H1 (cell line): ENCODE results near the gene AMH. TPM values are rescaled to one million over a fixed set of nuclear protein-coding genes. Genes with fewer than 3 reads are reported as not detected.

Experiments
- CTCF ChIA-PET: fragments of 300-600 bp; sonication (Branson Sonifier 250); formaldehyde crosslinking; loops from one replicate; lab custom pipeline; 2021; ENCODE audit not compliant: partially characterized antibody; lab: Charles Lee
- POLR2A ChIA-PET: fragments of 300-600 bp; sonication (Branson Sonifier 250); formaldehyde crosslinking; loops from one replicate; lab custom pipeline; 2021; ENCODE audit warnings: inconsistent platforms; ENCODE audit not compliant: partially characterized antibody; lab: Charles Lee
- DNase-seq, 2 experiments: peaks; one replicate each; pipeline versions ENCODE4 v3.0.0 to v3.0.0-alpha.2; 2010 to 2022; ENCODE audit warnings: low spot score in 2 of 2, low read depth in 1 of 2, mixed read lengths in 1 of 2
- FAIRE-seq: peaks from 2 replicates; lab custom pipeline; 2011; peaks lifted over from hg19 to GRCh38; lab: Jason Lieb, UNC
- H2AFZ ChIP-seq: 2 replicates; pipeline ENCODE4 v1.8.1; 2012; ENCODE audit warnings: low read length, inconsistent platforms
- H2AK5ac ChIP-seq: 2 replicates; pipeline ENCODE4 v1.6.1; 2013; ENCODE audit warnings: low read depth, low read length
- H2BK120ac ChIP-seq: replicated peaks from 2 replicates; pipeline ENCODE3; 2013; ENCODE audit warnings: low read depth, low read length, inconsistent platforms
- H2BK12ac ChIP-seq: 2 replicates; pipeline ENCODE4 v1.6.1; 2013; ENCODE audit warnings: low read depth, low read length
- H2BK15ac ChIP-seq: 2 replicates; pipeline ENCODE4 v1.6.1; 2013; ENCODE audit warnings: low read length
- H2BK20ac ChIP-seq: 2 replicates; pipeline ENCODE4 v1.6.1; 2013; ENCODE audit warnings: low read length
- H2BK5ac ChIP-seq: 2 replicates; pipeline ENCODE4 v1.6.1; 2013; ENCODE audit warnings: low read depth, low read length
- H3K14ac ChIP-seq: 2 replicates; pipeline ENCODE4 v1.6.1; 2013; ENCODE audit warnings: inconsistent platforms; ENCODE audit not compliant: insufficient read length
- H3K18ac ChIP-seq: 2 replicates; pipeline ENCODE4 v1.6.1; 2013; ENCODE audit warnings: low read length; ENCODE audit errors: extremely low read depth
- H3K23ac ChIP-seq: 2 replicates; pipeline ENCODE4 v1.6.1; 2013; ENCODE audit warnings: inconsistent platforms; ENCODE audit not compliant: insufficient read length
- H3K23me2 ChIP-seq: 2 replicates; pipeline ENCODE4 v1.6.1; 2013; ENCODE audit warnings: low read depth, low read length
- H3K27ac ChIP-seq: 2 replicates; pipeline ENCODE4 v1.6.1; 2011; ENCODE audit warnings: low read depth, low read length, inconsistent platforms
- H3K27me3 ChIP-seq, 4 experiments: replicated peaks in 1 of 4; 1 replicate in 1 of 4; 2 replicates in 3 of 4; pipeline versions ENCODE4 v1.6.1 to v1.8.1; 2011 to 2013; ENCODE audit warnings: low read length in 3 of 4, mild to moderate bottlenecking in 3 of 4, inconsistent platforms in 2 of 4, mixed read lengths in 2 of 4, moderate library complexity in 1 of 4; ENCODE audit not compliant: control insufficient read depth in 3 of 4, insufficient read depth in 3 of 4; ENCODE audit errors: extremely low read depth in 1 of 4
- H3K36me3 ChIP-seq, 4 experiments: 2 replicates each; pipeline versions ENCODE4 v1.6.1 to v1.8.1; 2011 to 2013; ENCODE audit warnings: mild to moderate bottlenecking in 4 of 4, low read length in 3 of 4, moderate library complexity in 2 of 4, control low read depth in 1 of 4, inconsistent platforms in 1 of 4; ENCODE audit not compliant: insufficient read depth in 4 of 4, control insufficient read depth in 2 of 4
- H3K4ac ChIP-seq: replicated peaks from 2 replicates; pipeline ENCODE3; 2013; ENCODE audit warnings: low read length, low read depth, mixed read lengths, inconsistent platforms; ENCODE audit not compliant: insufficient read length
- H3K4me1 ChIP-seq, 4 experiments: replicated peaks in 1 of 4; 1 replicate in 1 of 4; 2 replicates in 3 of 4; pipeline versions ENCODE4 v1.6.1 to v1.8.1; 2011 to 2013; ENCODE audit warnings: low read length in 3 of 4, inconsistent platforms in 2 of 4, mixed read lengths in 1 of 4; ENCODE audit not compliant: insufficient read depth in 4 of 4, control insufficient read depth in 3 of 4
- H3K4me2 ChIP-seq, 2 experiments: 2 replicates each; pipeline versions ENCODE4 v1.6.1 to v1.8.1; 2011 to 2013; ENCODE audit warnings: low read depth in 2 of 2, low read length in 2 of 2, control low read depth in 1 of 2, inconsistent platforms in 1 of 2, mild to moderate bottlenecking in 1 of 2; ENCODE audit not compliant: insufficient read depth in 1 of 2
- H3K4me3 ChIP-seq, 4 experiments: fragments of 200-600, 300-600 bp in 1 of 4; sonication (generic), shearing (Covaris generic), sonication (Bioruptor Twin) in 1 of 4; 2 replicates each; pipeline versions ENCODE4 v1.5.1 to v1.8.1; 2011 to 2016; ENCODE audit warnings: low read length in 4 of 4, low read depth in 3 of 4, control low read depth in 2 of 4, inconsistent platforms in 2 of 4, mild to moderate bottlenecking in 2 of 4, mixed read lengths in 1 of 4, moderate library complexity in 1 of 4; ENCODE audit not compliant: insufficient read depth in 2 of 4; ENCODE audit errors: extremely low read depth in 1 of 4
- H3K56ac ChIP-seq: replicated peaks from 2 replicates; pipeline ENCODE3; 2013; ENCODE audit warnings: low read depth, mild to moderate bottlenecking, mixed read lengths, low read length, inconsistent platforms; ENCODE audit not compliant: insufficient read length
- H3K79me1 ChIP-seq: 2 replicates; pipeline ENCODE4 v1.6.1; 2013; ENCODE audit warnings: low read depth, low read length, control low read depth
- H3K79me2 ChIP-seq, 2 experiments: 2 replicates each; pipeline versions ENCODE4 v1.6.1 to v1.8.1; 2012 to 2013; ENCODE audit warnings: low read length in 2 of 2, mild to moderate bottlenecking in 2 of 2, inconsistent platforms in 1 of 2; ENCODE audit not compliant: insufficient read depth in 2 of 2, control insufficient read depth in 1 of 2
- H3K9ac ChIP-seq, 4 experiments: replicated peaks in 1 of 4; 1 replicate in 1 of 4; 2 replicates in 3 of 4; pipeline versions ENCODE4 v1.6.1 to v1.8.1; 2011 to 2013; ENCODE audit warnings: low read depth in 3 of 4, low read length in 3 of 4, control low read depth in 2 of 4, mild to moderate bottlenecking in 2 of 4, moderate library complexity in 2 of 4, inconsistent platforms in 1 of 4; ENCODE audit errors: extremely low read depth in 1 of 4
- H3K9me3 ChIP-seq, 2 experiments: 2 replicates each; pipeline versions ENCODE4 v1.6.1 to v1.8.1; 2012 to 2013; ENCODE audit warnings: mild to moderate bottlenecking in 2 of 2, moderate library complexity in 2 of 2, control low read depth in 1 of 2, inconsistent platforms in 1 of 2, low read depth in 1 of 2, low read length in 1 of 2, mixed read lengths in 1 of 2; ENCODE audit not compliant: insufficient read depth in 2 of 2
- H4K20me1 ChIP-seq, 2 experiments: replicated peaks in 1 of 2; 2 replicates each; pipeline versions ENCODE3 to v1.8.1; 2011 to 2013; ENCODE audit warnings: inconsistent platforms in 2 of 2, low read length in 2 of 2, mild to moderate bottlenecking in 1 of 2; ENCODE audit not compliant: insufficient read depth in 2 of 2, control insufficient read depth in 1 of 2
- H4K5ac ChIP-seq: 2 replicates; pipeline ENCODE4 v1.6.1; 2013; ENCODE audit warnings: low read length, low read depth, mixed read lengths, inconsistent platforms; ENCODE audit not compliant: insufficient read length
- H4K8ac ChIP-seq: 2 replicates; pipeline ENCODE4 v1.8.0; 2013; ENCODE audit warnings: mild to moderate bottlenecking, moderate library complexity, low read length, inconsistent platforms; ENCODE audit not compliant: insufficient read depth; ENCODE audit errors: extremely low read depth
- H4K91ac ChIP-seq: replicated peaks from 2 replicates; pipeline ENCODE3; 2013; ENCODE audit warnings: low read length, mixed read lengths, inconsistent platforms; ENCODE audit not compliant: insufficient read length
- MAFK ChIP-seq: IDR thresholded peaks from 2 replicates; pipeline ENCODE4 v1.6.1; 2012; ENCODE audit warnings: low read depth, mild to moderate bottlenecking, improper control_type of control experiment, low read length
- POU5F1 ChIP-seq: IDR thresholded peaks from 2 replicates; pipeline ENCODE4 v1.6.1; 2011; ENCODE audit warnings: low read depth, mild to moderate bottlenecking, low read length, moderate library complexity
- WGBS, 2 experiments: shearing (Covaris generic) in 1 of 2; methylation state at CpG; one replicate each; pipeline versions ENCODE4 v1.1.6 to v1.1.7; 2013 to 2015; ENCODE audit warnings: low lambda C conversion rate in 2 of 2, mixed read lengths in 2 of 2, inconsistent platforms in 1 of 2, low coverage in 1 of 2, missing lambda C conversion rate in 1 of 2; ENCODE audit not compliant: insufficient replicate concordance in 2 of 2, insufficient coverage in 1 of 2, insufficient read length in 1 of 2; ENCODE audit errors: extremely low coverage in 1 of 2, missing lambda C conversion rate in 1 of 2; 5-methylcytosine and 5-hydroxymethylcytosine counted together
- polyA plus RNA-seq, 7 experiments: library from polyadenylated mRNA; depleted of rRNA in 3 of 7; stranded (reverse) in 5 of 7; unstranded in 2 of 7; fragments of >200 nt in 5 of 7; fragments of 200-250 nt in 2 of 7; gene quantifications; 1 replicate in 5 of 7; 2 replicates in 1 of 7; 4 replicates in 1 of 7; pipeline versions ENCODE4 v1.2.1 to v1.2.3, GENCODE V29; 2011 to 2013; ENCODE audit warnings: missing spikeins in 2 of 7, mixed read lengths in 2 of 7
- total RNA-seq: library from RNA; stranded (reverse); fragmentation: NEBNext Ultra II Directional; extraction: Animal tissue kit (Norgen Biotek cat#: 25700); gene quantifications from 2 replicates; pipeline ENCODE4 v1.2.1, GENCODE V29; 2021

The AMH gene
- total and polyA plus RNA-seq, 2 of the 8 experiments (the other 6 are each of a cell fraction or from before 2014, with no cell fraction given), result 10.5 to 15.4 TPM

GRCh38 chr19:2225415-2226050 lies 23.6 kb upstream of the AMH start:
- H2BK20ac ChIP-seq, result no peak overlapping the region
- H4K8ac ChIP-seq, result no peak overlapping the region
- no peaks in the 10 kb centered on the region for H3K4me1 ChIP-seq
- H2AFZ ChIP-seq, result no peak overlapping the region
- H3K4me2 ChIP-seq, result no peak overlapping the region
- H2BK5ac ChIP-seq, result no peak overlapping the region; the same call in 1 of the 2 replicates
- 92% methylated on average over 28 of the region's 32 CpGs; no CpG with 5 or more reads in 1 of the 2 experiments for WGBS, 2 experiments
- H3K23me2 ChIP-seq, result no peaks in the 10 kb centered on the region
- H3K18ac ChIP-seq, result no peak overlapping the region
- H3K4ac ChIP-seq, result peak overlapping the region; percentile 53
- H4K5ac ChIP-seq, result no peak overlapping the region
- no peak overlapping the region for H3K14ac ChIP-seq
- POLR2A ChIA-PET, result interaction anchor here (0.6 to 6.3 kb wide), 3 partner anchors 9 to 30 kb away, joined by 3 to 61 read pairs (median 4); partner anchors contain the start of gene AMH
- H3K79me1 ChIP-seq, result no peaks in the 10 kb centered on the region
- H3K79me2 ChIP-seq, result no peaks in the 10 kb centered on the region
- no peak overlapping the region for H3K23ac ChIP-seq
- no peak overlapping the region for H3K27ac ChIP-seq
- no peak overlapping the region for H4K91ac ChIP-seq
- H2BK15ac ChIP-seq, result no peak overlapping the region
- H2BK120ac ChIP-seq, result no peak overlapping the region
- H2BK12ac ChIP-seq, result no peak overlapping the region
- H2AK5ac ChIP-seq, result no peak overlapping the region
- H3K4me3 ChIP-seq, result no peak overlapping the region
- H4K20me1 ChIP-seq, result peaks cover 0 to 12% of the 10 kb centered on the region in 2 experiments
- no peak for DNase-seq
- no peak overlapping the region; a peak in 1 of 7 replicates for H3K9ac ChIP-seq
- no peak overlapping the region for H3K56ac ChIP-seq
- no peaks in the 10 kb centered on the region for H3K9me3 ChIP-seq
- peaks cover under 1 to 55% (median 17%) of the 10 kb centered on the region in 4 experiments for H3K36me3 ChIP-seq
- no peak for FAIRE-seq
- CTCF ChIA-PET, result interaction anchor here (0.6 to 2.0 kb wide), 5 partner anchors 9 to 71 kb away, joined by 3 to 7 read pairs (median 4); partner anchors contain the start of gene PLEKHJ1
- H3K27me3 ChIP-seq, result no peaks in the 10 kb centered on the region
- TF ChIP-seq POU5F1, result no peak
- TF ChIP-seq MAFK, result peak; percentile 71
